Measurements from ENCODE around the gene FNIP2.

The FNIP2 gene

GRCh38 chr4:158841540-158841939, 72.7 kb downstream of the FNIP2 start:
- no peak for TF ChIP-seq TAF1 (IDR thresholded peaks at IDR 0.05; ENCODE audit: low read depth)
- TF ChIP-seq RAD21 (IDR thresholded peaks at IDR 0.05; ENCODE audit: low read depth): no peak
- TF ChIP-seq FOXM1 (IDR thresholded peaks at IDR 0.05; ENCODE audit: borderline replicate concordance, low read depth): no peak
- TF ChIP-seq EGR1 (IDR thresholded peaks at IDR 0.05): no peak
- TF ChIP-seq USF1 (IDR thresholded peaks at IDR 0.05): no peak
- TF ChIP-seq, protein P1, sequence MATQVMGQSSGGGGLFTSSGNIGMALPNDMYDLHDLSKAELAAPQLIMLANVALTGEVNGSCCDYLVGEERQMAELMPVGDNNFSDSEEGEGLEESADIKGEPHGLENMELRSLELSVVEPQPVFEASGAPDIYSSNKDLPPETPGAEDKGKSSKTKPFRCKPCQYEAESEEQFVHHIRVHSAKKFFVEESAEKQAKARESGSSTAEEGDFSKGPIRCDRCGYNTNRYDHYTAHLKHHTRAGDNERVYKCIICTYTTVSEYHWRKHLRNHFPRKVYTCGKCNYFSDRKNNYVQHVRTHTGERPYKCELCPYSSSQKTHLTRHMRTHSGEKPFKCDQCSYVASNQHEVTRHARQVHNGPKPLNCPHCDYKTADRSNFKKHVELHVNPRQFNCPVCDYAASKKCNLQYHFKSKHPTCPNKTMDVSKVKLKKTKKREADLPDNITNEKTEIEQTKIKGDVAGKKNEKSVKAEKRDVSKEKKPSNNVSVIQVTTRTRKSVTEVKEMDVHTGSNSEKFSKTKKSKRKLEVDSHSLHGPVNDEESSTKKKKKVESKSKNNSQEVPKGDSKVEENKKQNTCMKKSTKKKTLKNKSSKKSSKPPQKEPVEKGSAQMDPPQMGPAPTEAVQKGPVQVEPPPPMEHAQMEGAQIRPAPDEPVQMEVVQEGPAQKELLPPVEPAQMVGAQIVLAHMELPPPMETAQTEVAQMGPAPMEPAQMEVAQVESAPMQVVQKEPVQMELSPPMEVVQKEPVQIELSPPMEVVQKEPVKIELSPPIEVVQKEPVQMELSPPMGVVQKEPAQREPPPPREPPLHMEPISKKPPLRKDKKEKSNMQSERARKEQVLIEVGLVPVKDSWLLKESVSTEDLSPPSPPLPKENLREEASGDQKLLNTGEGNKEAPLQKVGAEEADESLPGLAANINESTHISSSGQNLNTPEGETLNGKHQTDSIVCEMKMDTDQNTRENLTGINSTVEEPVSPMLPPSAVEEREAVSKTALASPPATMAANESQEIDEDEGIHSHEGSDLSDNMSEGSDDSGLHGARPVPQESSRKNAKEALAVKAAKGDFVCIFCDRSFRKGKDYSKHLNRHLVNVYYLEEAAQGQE (IDR thresholded peaks at IDR 0.05; ENCODE audit: low read depth): no peak
- no peak for TF ChIP-seq CREB1 (IDR thresholded peaks at IDR 0.05; ENCODE audit: low read depth)
- TF ChIP-seq TEAD4 (IDR thresholded peaks at IDR 0.05): no peak
- TF ChIP-seq NFIC (IDR thresholded peaks at IDR 0.05): no peak
- TF ChIP-seq MAX (IDR thresholded peaks at IDR 0.05): no peak
- TF ChIP-seq ZBTB7A (IDR thresholded peaks at IDR 0.05; ENCODE audit: low read depth): no peak
- no peak for TF ChIP-seq EP300 (IDR thresholded peaks at IDR 0.05; ENCODE audit: borderline replicate concordance)
- no peak for TF ChIP-seq CEBPB (IDR thresholded peaks at IDR 0.05)
- TF ChIP-seq TCF12 (IDR thresholded peaks at IDR 0.05; ENCODE audit: low read depth): no peak
- TF ChIP-seq YY1 (IDR thresholded peaks at IDR 0.05; ENCODE audit: low read depth): no peak

- TF ChIP-seq RAD21 (IDR thresholded peaks at IDR 0.05; ENCODE audit: low read depth) (no peak), NFIC (IDR thresholded peaks at IDR 0.05) (no peak), TAF1 (IDR thresholded peaks at IDR 0.05; ENCODE audit: low read depth) (no peak), EP300 (IDR thresholded peaks at IDR 0.05; ENCODE audit: borderline replicate concordance) (no peak), FOXM1 (IDR thresholded peaks at IDR 0.05; ENCODE audit: borderline replicate concordance, low read depth) (no peak), USF1 (IDR thresholded peaks at IDR 0.05) (no peak), CEBPB (IDR thresholded peaks at IDR 0.05) (no peak), CREB1 (IDR thresholded peaks at IDR 0.05; ENCODE audit: low read depth) (no peak), ZBTB7A (IDR thresholded peaks at IDR 0.05; ENCODE audit: low read depth) (no peak), YY1 (IDR thresholded peaks at IDR 0.05; ENCODE audit: low read depth) (no peak), TEAD4 (IDR thresholded peaks at IDR 0.05) (no peak), MAX (IDR thresholded peaks at IDR 0.05) (no peak), EGR1 (IDR thresholded peaks at IDR 0.05) (no peak), TCF12 (IDR thresholded peaks at IDR 0.05; ENCODE audit: low read depth) (no peak)
- TF ChIP-seq, protein P1 (IDR thresholded peaks at IDR 0.05; ENCODE audit: low read depth): no peak
These were observed 76.7 kb downstream of the FNIP2 start for GRCh38 chr4:158845311-158846041.

DNA sequence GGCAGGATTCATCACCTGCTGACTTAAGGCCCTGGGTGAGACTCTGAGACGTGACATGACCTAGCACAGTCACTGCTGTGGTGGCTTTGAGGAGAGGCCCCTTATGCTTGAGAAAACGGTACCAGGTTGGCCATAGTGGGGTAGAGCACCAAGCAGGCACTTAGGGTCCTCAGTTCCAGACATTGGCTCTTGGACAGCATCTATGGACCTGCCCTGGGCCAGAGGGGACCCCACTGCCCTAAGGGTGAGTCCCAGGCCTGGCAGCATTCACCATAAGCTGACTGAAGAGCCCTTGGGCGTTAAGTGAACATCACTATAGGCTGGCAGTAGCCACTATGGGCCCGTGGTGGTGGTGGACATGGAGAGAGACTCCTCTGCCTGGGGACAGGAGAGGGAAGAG, 78.7 kb downstream of the FNIP2 start:
- no peak for TF ChIP-seq EP300 (IDR thresholded peaks at IDR 0.05; ENCODE audit: borderline replicate concordance)

GRCh38 chr4:158849681-158850080, 80.9 kb downstream of the FNIP2 start:
- no peak for TF ChIP-seq FOXM1 (IDR thresholded peaks at IDR 0.05; ENCODE audit: borderline replicate concordance, low read depth)
- no peak for TF ChIP-seq YY1 (IDR thresholded peaks at IDR 0.05; ENCODE audit: low read depth)
- no peak for TF ChIP-seq USF1 (IDR thresholded peaks at IDR 0.05)
- no peak for TF ChIP-seq NFIC (IDR thresholded peaks at IDR 0.05)
- TF ChIP-seq, protein P1 (IDR thresholded peaks at IDR 0.05; ENCODE audit: low read depth): no peak
- TF ChIP-seq TCF12 (IDR thresholded peaks at IDR 0.05; ENCODE audit: low read depth): no peak
- TF ChIP-seq RAD21 (IDR thresholded peaks at IDR 0.05; ENCODE audit: low read depth): no peak
- no peak for TF ChIP-seq CREB1 (IDR thresholded peaks at IDR 0.05; ENCODE audit: low read depth)
- TF ChIP-seq EGR1 (IDR thresholded peaks at IDR 0.05): no peak
- TF ChIP-seq CEBPB (IDR thresholded peaks at IDR 0.05): no peak
- no peak for TF ChIP-seq MAX (IDR thresholded peaks at IDR 0.05)
- TF ChIP-seq TEAD4 (IDR thresholded peaks at IDR 0.05): no peak
- TF ChIP-seq TAF1 (IDR thresholded peaks at IDR 0.05; ENCODE audit: low read depth): no peak
- TF ChIP-seq EP300 (IDR thresholded peaks at IDR 0.05; ENCODE audit: borderline replicate concordance): no peak
- no peak for TF ChIP-seq ZBTB7A (IDR thresholded peaks at IDR 0.05; ENCODE audit: low read depth)
